GM11168 (cell line): ENCODE data around the gene GPRIN1.
"Not testable (repeated sequence)": the region's sequence is repeated elsewhere in the genome, so short reads cannot be mapped to it uniquely, and the experiment has no call there.

Source experiments
- in situ Hi-C: fragments of 300-500 bp; cut with MboI; formaldehyde crosslinking; loops from one replicate; pipeline ENCODE4 v1.12.0; 2022; ENCODE audit warnings: low sequenced_read_pairs; ENCODE audit not compliant: unreplicated experiment

Gene GPRIN1

DNA sequence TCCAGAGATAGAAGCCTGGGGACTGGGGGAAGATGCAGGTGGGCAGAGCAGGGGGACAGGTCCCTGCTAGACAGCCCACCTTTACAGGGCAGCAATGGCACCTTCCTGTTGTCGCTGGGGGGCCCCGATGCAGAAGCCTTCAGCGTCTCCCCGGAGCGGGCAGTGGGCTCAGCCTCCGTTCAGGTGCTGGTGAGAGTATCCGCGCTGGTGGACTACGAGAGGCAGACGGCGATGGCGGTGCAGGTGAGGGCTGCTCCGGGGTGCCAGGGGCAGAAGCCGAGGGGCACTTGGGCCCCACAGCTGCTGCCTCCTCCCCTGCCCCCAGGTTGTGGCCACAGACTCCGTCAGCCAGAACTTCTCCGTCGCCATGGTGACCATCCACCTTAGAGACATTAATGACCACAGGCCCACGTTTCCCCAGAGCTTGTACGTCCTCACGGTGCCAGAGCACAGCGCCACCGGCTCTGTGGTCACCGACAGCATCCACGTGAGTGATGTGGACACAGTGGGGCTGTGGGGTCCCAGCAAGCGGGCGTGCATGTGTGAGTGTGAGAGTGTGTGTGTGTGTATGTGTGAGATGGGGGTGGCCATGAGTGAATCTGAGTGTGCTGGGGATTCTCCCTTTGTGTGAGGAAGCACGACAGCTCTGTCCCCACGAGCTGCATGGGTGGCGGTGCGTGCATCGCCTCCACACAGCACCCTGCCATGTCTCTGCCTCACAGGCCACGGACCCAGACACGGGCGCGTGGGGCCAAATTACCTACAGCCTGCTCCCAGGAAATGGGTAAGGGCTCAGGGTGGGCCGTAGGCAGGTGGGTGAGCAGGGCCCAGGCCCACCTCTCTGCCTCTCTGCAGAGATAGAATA, 32.4 kb downstream of the GPRIN1 start:
- in situ Hi-C loops, result no loop called here

- in situ Hi-C loops, result no loop called here
These were observed 34.2 kb downstream of the GPRIN1 start for GRCh38 chr5:176575488-176576422.

- in situ Hi-C loops, result no loop called here
These were observed 34.9 kb downstream of the GPRIN1 start for GRCh38 chr5:176575066-176575465.

- in situ Hi-C loops, result no loop called here
These were observed 35.7 kb downstream of the GPRIN1 start for GRCh38 chr5:176574297-176574591.

GRCh38 chr5:176573564-176574296, 36.2 kb downstream of the GPRIN1 start:
- in situ Hi-C loops, result no loop called here

- in situ Hi-C loops, result no loop called here
These were observed 39.9 kb downstream of the GPRIN1 start for GRCh38 chr5:176570044-176570443.

- in situ Hi-C loops, result no loop called here
These were observed 41.3 kb downstream of the GPRIN1 start for GRCh38 chr5:176568657-176569056.

GRCh38 chr5:176565760-176566288, 44.1 kb downstream of the GPRIN1 start:
- in situ Hi-C loops, result no loop called here

DNA sequence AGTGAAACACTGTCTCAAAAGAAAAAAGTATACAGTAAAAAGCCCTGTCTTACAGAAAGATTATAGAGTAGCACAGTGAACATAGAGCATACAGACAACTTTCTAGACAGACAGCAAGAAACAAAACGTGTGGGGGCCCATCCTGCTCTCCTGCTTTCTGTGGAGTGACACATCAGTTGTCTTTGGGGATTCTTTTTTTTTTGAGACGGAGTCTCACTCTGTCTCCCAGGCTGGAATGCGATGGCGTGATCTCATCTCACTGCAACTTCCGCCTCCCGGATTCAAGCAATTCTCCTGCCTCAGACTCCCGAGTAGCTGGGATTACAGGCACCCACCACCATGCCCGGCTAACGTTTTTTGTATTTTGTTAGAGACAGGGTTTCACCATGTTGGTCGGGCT, 46.0 kb downstream of the GPRIN1 start:
- in situ Hi-C loops, result no loop called here

DNA sequence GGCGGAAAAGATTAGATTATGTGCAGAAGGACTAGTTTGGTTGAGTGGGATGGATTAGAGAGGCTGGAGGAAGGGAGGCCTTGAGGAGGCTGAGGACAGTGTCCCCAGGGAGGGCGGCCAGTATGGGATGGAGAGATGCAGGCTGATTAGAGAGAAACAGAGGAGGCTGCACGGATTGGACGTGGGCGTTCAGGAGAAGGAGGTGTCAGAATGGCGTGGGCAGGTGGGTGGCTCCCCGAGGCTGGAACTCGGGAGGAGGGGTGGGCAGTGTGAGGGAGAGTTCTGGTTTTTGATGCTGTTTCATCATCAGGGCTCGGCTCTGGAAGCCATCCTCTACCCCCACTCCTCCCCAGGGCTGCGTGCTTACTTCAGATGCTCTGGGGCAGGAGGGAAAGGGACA, 47.8 kb downstream of the GPRIN1 start:
- in situ Hi-C loops, result no loop called here

- in situ Hi-C loops, result no loop called here
These were observed 48.7 kb downstream of the GPRIN1 start for GRCh38 chr5:176561259-176561658.

- in situ Hi-C loops, result no loop called here
These were observed 49.6 kb downstream of the GPRIN1 start for GRCh38 chr5:176560364-176560763.

GRCh38 chr5:176559683-176560082, 50.3 kb downstream of the GPRIN1 start:
- in situ Hi-C loops, result no loop called here

GRCh38 chr5:176557846-176558245, 52.1 kb downstream of the GPRIN1 start:
- in situ Hi-C loops, result no loop called here

DNA sequence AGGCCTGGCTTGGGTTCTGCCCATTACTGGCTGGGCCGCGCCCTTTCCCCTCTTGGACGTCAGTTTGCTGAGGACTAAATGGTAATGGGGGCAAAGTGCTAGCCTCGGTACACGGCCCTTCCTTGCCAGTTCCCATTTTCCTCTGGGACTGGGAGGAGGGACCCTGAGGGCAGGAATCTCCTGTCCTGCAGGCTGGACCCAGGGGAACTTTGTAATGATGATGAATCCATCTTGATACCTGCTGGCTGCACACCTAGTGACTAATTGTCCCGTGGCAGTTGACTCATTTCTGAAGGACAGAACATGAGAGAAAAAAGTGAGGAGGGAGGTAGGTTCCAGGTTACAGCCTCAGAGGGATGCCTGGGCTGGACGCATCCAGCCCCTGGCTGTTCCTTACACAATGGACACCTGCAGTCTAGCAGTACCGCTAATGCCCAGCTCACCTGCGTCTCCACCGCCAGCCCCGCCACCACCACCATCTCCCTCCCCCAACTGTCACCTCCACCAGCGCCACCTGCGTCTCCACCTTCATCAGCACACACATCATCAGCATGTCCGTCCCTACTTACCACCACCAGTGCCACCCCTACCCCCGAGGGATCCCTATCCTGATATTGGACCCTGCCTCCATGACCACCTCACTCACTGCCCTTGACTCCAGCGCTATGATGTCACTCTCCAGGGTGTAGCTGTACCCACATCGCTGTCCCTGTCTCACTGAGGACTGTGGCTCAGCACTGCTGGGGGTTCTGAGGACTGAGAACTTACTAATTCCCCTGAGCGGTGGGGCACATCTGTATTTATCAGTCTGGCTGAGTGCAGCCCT, 56.5 kb downstream of the GPRIN1 start:
- in situ Hi-C loops, result no loop called here

DNA sequence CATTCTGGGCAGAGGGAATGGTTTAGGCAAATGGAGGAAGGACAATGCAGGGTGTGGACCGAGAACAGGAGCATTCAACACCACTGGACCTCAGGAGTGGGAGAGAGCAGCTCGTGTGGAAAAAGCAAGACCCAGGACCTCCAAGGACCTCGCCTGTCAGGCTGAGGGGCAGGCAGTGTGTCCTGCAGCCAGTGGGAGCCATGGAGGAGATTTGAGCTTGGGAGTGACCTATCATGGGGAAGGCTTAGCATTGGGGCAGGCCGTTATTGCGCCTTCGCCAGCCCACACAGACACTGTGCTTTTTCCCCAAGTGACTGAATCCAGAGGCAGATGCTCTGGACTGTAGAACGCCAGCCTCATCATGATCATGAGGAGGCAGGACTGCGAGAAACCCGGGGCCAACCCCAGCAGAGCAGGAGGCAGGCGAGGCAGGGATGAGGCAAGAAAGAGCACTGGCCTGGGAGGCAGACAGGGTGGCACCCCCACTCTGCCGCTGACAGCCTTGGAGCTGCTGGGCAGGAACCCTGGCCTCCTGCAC, 57.6 kb downstream of the GPRIN1 start:
- in situ Hi-C loops, result no loop called here

DNA sequence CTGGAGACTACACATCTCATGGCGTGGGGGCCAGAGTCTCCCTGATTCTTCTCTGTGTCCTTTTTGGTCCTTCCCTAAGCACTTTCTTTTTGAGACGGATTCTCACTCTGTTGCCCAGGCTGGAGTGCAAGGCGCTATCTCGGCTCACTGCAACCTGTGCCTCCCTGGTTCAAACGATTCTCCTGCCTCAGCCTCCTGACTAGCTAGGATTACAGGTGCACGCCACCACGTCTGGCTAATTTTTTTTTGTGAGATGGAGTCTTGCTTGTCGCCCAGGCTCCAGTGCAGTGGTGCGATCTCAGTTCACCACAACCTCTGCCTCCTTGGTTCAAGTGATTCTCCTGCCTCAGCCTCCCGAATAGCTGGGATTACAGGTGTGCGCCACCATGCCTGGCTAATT, 59.0 kb downstream of the GPRIN1 start:
- in situ Hi-C loops, result not testable (repeated sequence)

DNA sequence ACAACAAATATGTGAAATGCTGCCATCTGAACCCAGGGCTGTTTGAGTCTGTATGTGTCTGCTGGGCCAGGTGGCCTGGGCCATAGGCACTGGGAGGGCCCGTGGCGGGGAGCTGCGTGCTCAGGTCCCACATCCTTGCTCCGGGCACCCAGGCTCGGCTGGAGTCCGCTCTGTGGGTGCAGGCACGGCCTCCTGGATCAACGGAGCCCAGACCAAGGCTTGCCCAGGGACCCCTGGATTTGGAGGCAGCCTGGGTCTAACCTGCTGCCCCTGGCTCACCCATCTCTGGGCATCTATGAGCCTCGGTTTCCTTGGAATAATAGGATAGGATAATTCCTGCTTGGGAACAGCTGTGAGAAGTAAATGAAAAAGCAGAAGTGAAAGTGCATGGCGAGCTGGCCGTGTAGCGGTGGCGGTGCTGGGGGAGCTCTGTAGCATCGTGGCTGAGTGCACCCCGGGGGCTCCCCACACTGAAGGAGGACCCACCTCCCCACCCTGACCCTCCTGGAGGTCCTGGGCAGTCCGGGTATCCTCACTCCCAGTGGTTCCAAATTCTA, 59.6 kb downstream of the GPRIN1 start:
- in situ Hi-C loops, result no loop called here

DNA sequence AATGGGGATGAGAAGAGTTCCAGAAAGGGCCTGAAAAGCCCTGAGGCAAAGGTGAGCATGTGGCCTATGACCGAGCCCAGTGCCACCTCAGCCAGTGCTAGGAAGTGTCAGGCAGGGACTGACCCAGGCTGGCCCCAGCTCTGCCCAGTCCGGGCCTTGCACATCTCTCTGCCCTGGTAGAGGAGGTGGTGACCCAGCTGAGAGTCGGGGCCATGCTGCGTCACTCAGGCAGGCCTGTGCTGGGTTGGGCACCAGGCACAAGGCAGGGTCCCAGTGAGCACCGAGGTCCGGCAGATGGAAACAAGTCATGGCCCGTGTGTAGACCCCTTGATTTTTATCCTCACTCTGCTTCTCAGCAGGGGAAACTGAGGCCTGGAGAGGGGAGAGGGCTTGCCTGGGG, 60.1 kb downstream of the GPRIN1 start:
- in situ Hi-C loops, result no loop called here
